ENCODE data around the gene PIGN. TPM values are rescaled to one million over a fixed set of nuclear protein-coding genes. Genes with fewer than 3 reads are reported as not detected.

The PIGN gene
- total and polyA plus RNA-seq, 8 donors, result 2.0 to 113 (median 23.8) TPM

GRCh38 chr18:62199629-62200028 is 12.8 kb upstream of the PIGN start:
- 41 to 78% (median 67%) methylated on average over 2 of the region's 2 CpGs for WGBS, 5 donors
- Histone ChIP-seq H3K4me3 (no peak overlapping the region), H3K27ac (peak overlapping the region in 1 of 5 donors; percentile 36), H3K4me1 (peaks cover 0 to 80% (median 45%) of the 10 kb centered on the region in 4 donors), H3K36me3 (no peaks in the 10 kb centered on the region), H3K9me3 (no peaks in the 10 kb centered on the region), H3K27me3 (no peaks in the 10 kb centered on the region)
- no peak for DNase-seq
- intact Hi-C loops (cut with DNase I; ENCODE audit: low total_unique reads), result no loop called here
- TF ChIP-seq EP300 (IDR thresholded peaks at IDR 0.05) (no peak), CTCF (IDR thresholded peaks at IDR 0.05) (no peak), POLR2A (IDR thresholded peaks at IDR 0.05) (no peak), POLR2AphosphoS5 (IDR thresholded peaks at IDR 0.05) (no peak)

DNA sequence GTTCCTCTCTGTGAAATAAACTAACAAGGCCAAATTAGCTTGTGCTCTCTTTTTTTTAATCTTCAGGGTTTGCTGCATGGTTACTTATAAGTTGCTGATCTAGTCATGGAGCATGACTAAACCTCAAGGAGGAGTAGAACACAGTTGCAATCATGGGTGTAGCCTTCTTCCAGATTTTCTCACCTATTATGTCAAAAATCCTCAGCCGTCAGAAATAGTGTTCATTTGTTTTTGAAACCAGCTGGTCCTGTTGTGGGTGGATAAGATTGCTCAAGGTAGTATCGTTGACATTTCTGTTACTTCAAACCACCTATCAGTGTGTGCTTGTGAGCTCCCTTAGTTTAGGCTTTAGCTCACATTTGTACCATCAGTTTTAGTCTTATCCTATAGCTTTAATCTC is 11.4 kb upstream of the PIGN start:
- TF ChIP-seq POLR2AphosphoS5 (IDR thresholded peaks at IDR 0.05) (peak in 1 of 3 donors; percentile 5), CTCF (IDR thresholded peaks at IDR 0.05) (no peak), EP300 (IDR thresholded peaks at IDR 0.05) (no peak), POLR2A (IDR thresholded peaks at IDR 0.05) (no peak)
- Histone ChIP-seq H3K27me3 (no peaks in the 10 kb centered on the region), H3K27ac (no peak overlapping the region), H3K9me3 (no peaks in the 10 kb centered on the region), H3K4me3 (no peak overlapping the region), H3K4me1 (peaks cover 0 to 89% (median 52%) of the 10 kb centered on the region in 4 donors), H3K36me3 (no peaks in the 10 kb centered on the region)
- intact Hi-C loops (cut with DNase I; ENCODE audit: low total_unique reads), result no loop called here
- peak in 1 of 2 donors; percentile 14 for DNase-seq
- 22 to 44% (median 34%) methylated on average over 2 of the region's 2 CpGs for WGBS, 5 donors

GRCh38 chr18:62196980-62197379 is 10.1 kb upstream of the PIGN start:
- Histone ChIP-seq H3K36me3 (no peaks in the 10 kb centered on the region), H3K27me3 (no peaks in the 10 kb centered on the region), H3K9me3 (no peaks in the 10 kb centered on the region), H3K4me3 (no peak overlapping the region), H3K4me1 (peaks cover 0 to 80% (median 50%) of the 10 kb centered on the region in 4 donors), H3K27ac (no peak overlapping the region)
- no peak for DNase-seq
- intact Hi-C loops (cut with DNase I; ENCODE audit: low total_unique reads), result no loop called here
- no peak for TF ChIP-seq POLR2A (IDR thresholded peaks at IDR 0.05)
- TF ChIP-seq CTCF (IDR thresholded peaks at IDR 0.05), result no peak
- no peak for TF ChIP-seq POLR2AphosphoS5 (IDR thresholded peaks at IDR 0.05)
- TF ChIP-seq EP300 (IDR thresholded peaks at IDR 0.05), result no peak

DNA sequence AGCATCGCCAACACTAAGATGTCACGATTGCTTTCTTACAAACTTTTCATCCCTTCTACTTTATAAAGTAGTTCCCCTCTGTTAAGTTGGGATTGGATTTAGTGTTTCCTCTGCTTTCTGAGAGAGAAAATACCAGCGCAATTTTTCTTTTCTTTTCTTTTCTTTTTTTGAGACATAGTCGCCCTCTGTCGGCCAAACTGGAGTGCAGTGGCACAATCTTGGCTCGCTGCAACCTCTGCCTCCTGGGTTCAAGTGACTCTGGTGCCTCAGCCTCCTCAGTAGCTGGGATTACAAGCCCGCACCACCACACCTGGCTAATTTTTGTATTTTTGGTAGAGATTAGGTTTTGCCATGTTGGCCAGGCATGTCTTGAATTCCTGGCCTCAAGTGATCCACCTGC is 9.2 kb upstream of the PIGN start:
- Histone ChIP-seq H3K4me1 (peaks cover 0 to 83% (median 44%) of the 10 kb centered on the region in 4 donors), H3K4me3 (no peak overlapping the region), H3K36me3 (no peaks in the 10 kb centered on the region), H3K27me3 (no peaks in the 10 kb centered on the region), H3K9me3 (no peaks in the 10 kb centered on the region), H3K27ac (no peak overlapping the region)
- DNase-seq, result no peak
- intact Hi-C loops (cut with DNase I; ENCODE audit: low total_unique reads), result no loop called here
- TF ChIP-seq POLR2AphosphoS5 (IDR thresholded peaks at IDR 0.05) (no peak), EP300 (IDR thresholded peaks at IDR 0.05) (no peak), POLR2A (IDR thresholded peaks at IDR 0.05) (no peak), CTCF (IDR thresholded peaks at IDR 0.05) (no peak)
- 91 to 98% (median 95%) methylated on average over 7 of the region's 7 CpGs for WGBS, 5 donors
